Fibroblast of pulmonary artery (primary cell): ENCODE data around the gene CYB5RL.

Source experiments
- DNase-seq: peaks from one replicate; pipeline ENCODE4 v3.0.0-alpha.2; 2010; ENCODE audit warnings: low read depth
- H3K4me3 ChIP-seq: replicated peaks from 2 replicates; pipeline ENCODE4 v1.5.1; 2011; ENCODE audit warnings: low read depth, mild to moderate bottlenecking, control low read depth, low read length, moderate library complexity
- TF ChIP-seq, protein P1 (sequence below): IDR thresholded peaks from 2 replicates; pipeline ENCODE4 v1.5.1; 2011; ENCODE audit warnings: mild to moderate bottlenecking, control low read depth, low read length, inconsistent platforms; ENCODE audit errors: missing control alignments

CYB5RL gene

DNA sequence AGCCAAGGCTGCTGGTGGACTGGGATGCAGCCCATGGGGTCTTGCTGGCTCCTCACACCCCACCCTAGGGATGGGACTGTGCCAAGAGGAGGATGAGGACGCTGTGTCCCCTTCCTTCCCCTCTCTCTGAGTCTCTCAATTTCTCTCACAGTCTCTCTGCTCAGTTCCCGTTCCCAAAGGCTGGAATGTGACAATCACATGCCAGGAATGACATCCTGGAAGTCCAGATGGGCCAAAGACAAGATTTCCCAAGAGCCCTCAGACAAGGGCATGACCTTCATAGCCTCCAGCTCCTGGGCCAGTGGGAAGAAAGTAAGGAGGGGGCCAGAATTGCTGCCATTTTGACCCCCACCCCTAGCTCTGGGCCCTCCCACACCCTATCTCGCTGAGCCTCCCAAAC, 39.5 kb downstream of the CYB5RL start:
- no peak overlapping the region for H3K4me3 ChIP-seq
- no peak for DNase-seq

GRCh38 chr1:54159733-54160316, 40.0 kb downstream of the CYB5RL start:
- H3K4me3 ChIP-seq = no peak overlapping the region
- TF ChIP-seq, protein P1, sequence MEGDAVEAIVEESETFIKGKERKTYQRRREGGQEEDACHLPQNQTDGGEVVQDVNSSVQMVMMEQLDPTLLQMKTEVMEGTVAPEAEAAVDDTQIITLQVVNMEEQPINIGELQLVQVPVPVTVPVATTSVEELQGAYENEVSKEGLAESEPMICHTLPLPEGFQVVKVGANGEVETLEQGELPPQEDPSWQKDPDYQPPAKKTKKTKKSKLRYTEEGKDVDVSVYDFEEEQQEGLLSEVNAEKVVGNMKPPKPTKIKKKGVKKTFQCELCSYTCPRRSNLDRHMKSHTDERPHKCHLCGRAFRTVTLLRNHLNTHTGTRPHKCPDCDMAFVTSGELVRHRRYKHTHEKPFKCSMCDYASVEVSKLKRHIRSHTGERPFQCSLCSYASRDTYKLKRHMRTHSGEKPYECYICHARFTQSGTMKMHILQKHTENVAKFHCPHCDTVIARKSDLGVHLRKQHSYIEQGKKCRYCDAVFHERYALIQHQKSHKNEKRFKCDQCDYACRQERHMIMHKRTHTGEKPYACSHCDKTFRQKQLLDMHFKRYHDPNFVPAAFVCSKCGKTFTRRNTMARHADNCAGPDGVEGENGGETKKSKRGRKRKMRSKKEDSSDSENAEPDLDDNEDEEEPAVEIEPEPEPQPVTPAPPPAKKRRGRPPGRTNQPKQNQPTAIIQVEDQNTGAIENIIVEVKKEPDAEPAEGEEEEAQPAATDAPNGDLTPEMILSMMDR = no peak
- DNase-seq = no peak

More for the DNA sequence above, 39.5 kb downstream of the CYB5RL start:
- TF ChIP-seq, protein P1 = no peak

DNA sequence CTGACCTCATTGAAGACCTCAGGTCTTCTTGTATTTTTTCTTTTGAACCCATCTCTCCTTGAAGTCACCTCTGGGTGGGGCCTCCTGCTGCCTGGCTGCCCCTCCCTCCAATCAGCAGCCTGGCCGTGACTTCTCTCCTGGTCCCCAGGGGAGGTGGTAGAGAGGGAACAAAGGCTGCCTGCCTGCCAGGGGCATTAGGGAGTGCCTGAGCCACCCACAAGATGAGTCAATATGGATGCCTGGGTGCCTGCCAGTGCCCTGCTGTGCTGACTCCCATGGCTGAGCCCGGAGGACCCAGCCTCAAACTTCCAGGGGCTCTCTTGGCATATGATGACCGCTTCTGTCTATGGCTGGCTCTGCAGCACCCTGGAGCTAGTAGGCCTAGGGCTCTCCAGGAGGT, 41.8 kb downstream of the CYB5RL start:
- no peak for DNase-seq
- TF ChIP-seq, protein P1 = no peak
- H3K4me3 ChIP-seq = no peak overlapping the region

DNA sequence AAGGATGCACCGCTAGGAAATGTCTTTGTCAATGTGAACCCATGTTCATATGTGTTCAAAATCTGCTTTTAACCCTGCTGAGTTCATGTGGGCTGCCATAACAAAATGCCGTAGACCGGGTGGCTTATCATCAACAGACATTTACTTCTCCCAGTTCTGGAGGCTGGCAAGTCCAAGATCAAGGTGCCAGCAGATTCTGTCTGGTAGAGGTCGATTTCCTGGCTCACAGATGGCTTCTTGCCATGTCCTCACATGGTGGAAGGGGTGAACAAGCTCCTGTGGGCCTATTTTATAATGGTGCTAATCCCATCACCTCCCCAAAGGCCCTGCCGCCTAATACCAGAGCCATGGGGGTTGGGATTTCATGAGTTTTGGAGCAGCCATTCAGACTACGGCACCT, 42.4 kb downstream of the CYB5RL start:
- DNase-seq = no peak
- TF ChIP-seq, protein P1 = no peak

GRCh38 chr1:54156986-54157385, 42.8 kb downstream of the CYB5RL start:
- DNase-seq = no peak
- H3K4me3 ChIP-seq = no peak overlapping the region
- TF ChIP-seq, protein P1 = no peak

More for the DNA sequence above, 42.4 kb downstream of the CYB5RL start:
- H3K4me3 ChIP-seq = no peak overlapping the region

GRCh38 chr1:54156201-54156600, 43.6 kb downstream of the CYB5RL start:
- H3K4me3 ChIP-seq = no peak overlapping the region
- DNase-seq = no peak
- TF ChIP-seq, protein P1 = no peak
